Islet of Langerhans (tissue), 1 donor: ENCODE measurements around the gene COA5.

Experiments used
- FAIRE-seq: peaks from one replicate; lab custom pipeline; 2011; peaks lifted over from hg19 to GRCh38; lab: Jason Lieb, UNC

Gene COA5

GRCh38 chr2:98571796-98572195 is 36.5 kb downstream of the COA5 start:
- FAIRE-seq, result no peak

GRCh38 chr2:98571121-98571701 is 37.1 kb downstream of the COA5 start:
- FAIRE-seq, result no peak

- no peak for FAIRE-seq
Measured at GRCh38 chr2:98570356-98570755, 38.0 kb downstream of the COA5 start.

GRCh38 chr2:98569915-98570314 is 38.4 kb downstream of the COA5 start:
- FAIRE-seq, result no peak

- no peak for FAIRE-seq
Measured at GRCh38 chr2:98569197-98569793, 39.0 kb downstream of the COA5 start.

GRCh38 chr2:98568161-98568956 is 40.0 kb downstream of the COA5 start:
- no peak for FAIRE-seq

- FAIRE-seq, result no peak
Measured at GRCh38 chr2:98565941-98566340, 42.4 kb downstream of the COA5 start.

GRCh38 chr2:98565286-98565860 is 42.9 kb downstream of the COA5 start:
- no peak for FAIRE-seq

GRCh38 chr2:98564541-98565132 is 43.7 kb downstream of the COA5 start:
- no peak for FAIRE-seq

- no peak for FAIRE-seq
Measured at GRCh38 chr2:98563394-98563793, 44.9 kb downstream of the COA5 start.

GRCh38 chr2:98561902-98562695 is 46.2 kb downstream of the COA5 start:
- FAIRE-seq, result no peak

GRCh38 chr2:98561018-98561417 is 47.3 kb downstream of the COA5 start:
- no peak for FAIRE-seq

- FAIRE-seq, result no peak
Measured at GRCh38 chr2:98560256-98560771, 48.0 kb downstream of the COA5 start.

GRCh38 chr2:98559581-98559980 is 48.7 kb downstream of the COA5 start:
- FAIRE-seq, result no peak

GRCh38 chr2:98558852-98559530 is 49.3 kb downstream of the COA5 start:
- FAIRE-seq, result no peak

GRCh38 chr2:98556344-98557033 is 51.8 kb downstream of the COA5 start:
- no peak for FAIRE-seq

- no peak for FAIRE-seq
Measured at GRCh38 chr2:98555696-98556095, 52.6 kb downstream of the COA5 start.

GRCh38 chr2:98554116-98554861 is 54.0 kb downstream of the COA5 start:
- FAIRE-seq, result no peak

GRCh38 chr2:98552499-98553179 is 55.7 kb downstream of the COA5 start:
- FAIRE-seq, result no peak
